Left kidney (tissue), 2 donors: ENCODE measurements around the gene RARB. TPM values are rescaled to one million over a fixed set of nuclear protein-coding genes. Genes with fewer than 3 reads are reported as not detected.
A peak's percentile ranks its signal among the peaks of the same experiment; 100 is the strongest.

Experiments used
- DNase-seq: peaks from one replicate; pipeline ENCODE4 v3.0.0-alpha.2; 2013
- polyA plus RNA-seq: library from polyadenylated mRNA; unstranded; fragments of 120-200 nt; gene quantifications from one replicate; pipeline ENCODE4 v1.2.1, GENCODE V29; 2013; ENCODE audit not compliant: insufficient read length

Gene RARB
- polyA plus RNA-seq, 1 donor, result 50.7 TPM

DNA sequence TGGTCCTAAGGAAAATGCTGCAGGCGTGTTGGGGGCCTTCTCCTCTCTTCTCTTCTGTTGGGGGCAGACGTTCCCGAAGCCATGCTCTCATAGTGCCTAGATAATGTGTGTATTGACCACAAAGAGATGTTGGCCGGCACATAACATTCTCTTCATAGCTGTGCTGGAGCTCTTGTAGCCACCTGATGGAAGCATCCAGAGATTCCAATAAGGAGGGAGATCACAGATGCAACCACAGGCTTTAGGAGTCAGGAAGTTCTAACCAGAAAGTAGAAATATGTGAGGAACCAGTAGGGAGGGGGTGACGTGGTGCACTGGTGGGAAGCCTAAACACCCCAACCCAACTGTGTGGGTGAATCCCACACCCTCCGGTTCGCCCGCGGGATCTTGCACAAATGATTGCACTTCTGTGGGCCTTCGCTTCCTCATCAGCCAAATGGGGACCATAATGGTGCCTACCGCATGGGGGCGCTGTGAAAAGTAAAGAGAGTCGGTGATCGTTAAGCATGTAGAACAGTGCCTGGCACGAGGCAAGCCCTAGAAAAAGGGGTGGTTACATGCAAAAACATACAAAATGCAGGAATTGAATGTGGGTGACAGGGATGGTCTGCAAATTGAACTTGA lies 148.9 kb downstream of the RARB start:
- no peak for DNase-seq

DNA sequence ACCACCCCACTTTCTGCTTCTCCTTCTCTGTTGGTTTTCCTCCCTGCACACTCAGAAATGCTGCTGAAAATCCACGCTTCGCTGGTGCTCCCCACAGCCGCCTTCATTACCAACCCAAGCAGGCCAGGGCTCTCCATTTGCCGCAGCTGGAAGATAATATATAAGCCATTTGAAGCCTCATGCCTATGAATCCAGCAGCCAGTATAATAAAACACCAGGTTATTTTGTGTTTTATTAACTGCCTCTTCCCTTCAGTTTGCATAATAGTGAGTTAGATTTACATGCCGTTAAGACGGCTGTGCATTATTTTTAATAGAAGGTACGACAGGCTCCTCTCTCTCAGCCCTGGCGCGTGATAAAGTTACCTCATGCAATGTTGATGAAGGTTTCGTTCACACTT lies 150.0 kb downstream of the RARB start:
- DNase-seq, result no peak

DNA sequence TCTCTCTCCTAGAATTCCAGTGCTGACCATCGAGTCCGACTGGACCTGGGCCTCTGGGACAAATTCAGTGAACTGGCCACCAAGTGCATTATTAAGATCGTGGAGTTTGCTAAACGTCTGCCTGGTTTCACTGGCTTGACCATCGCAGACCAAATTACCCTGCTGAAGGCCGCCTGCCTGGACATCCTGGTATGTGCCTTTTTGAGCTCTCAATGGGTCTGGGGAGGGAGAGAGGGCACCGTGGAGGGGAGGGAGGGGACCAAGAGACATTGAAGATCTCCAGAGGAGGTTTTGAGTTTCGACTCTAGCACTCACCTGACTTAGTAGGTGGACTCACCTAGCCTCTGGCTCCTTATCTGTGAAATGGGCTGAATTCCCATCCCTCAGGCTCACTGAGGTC lies 152.5 kb downstream of the RARB start:
- DNase-seq, result no peak

DNA sequence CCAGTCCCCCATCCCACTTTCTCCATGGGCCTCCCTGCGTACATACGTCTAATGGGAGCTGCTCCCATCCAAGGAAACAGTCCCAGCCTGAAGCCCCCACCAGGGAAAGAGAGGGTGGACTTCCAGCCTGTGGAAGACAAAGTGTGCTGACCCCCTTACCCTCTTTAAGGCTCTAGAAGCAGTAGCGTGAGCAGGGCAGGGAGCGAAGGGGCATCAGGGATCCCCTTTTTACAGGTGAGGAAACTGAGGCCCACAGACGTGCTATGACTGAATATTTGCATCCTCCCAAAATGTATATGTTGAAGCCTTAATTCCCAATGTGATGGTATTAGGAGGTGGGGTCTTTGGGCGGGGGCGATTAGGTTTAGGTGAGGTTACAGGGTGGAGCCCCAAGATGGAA lies 153.3 kb downstream of the RARB start:
- no peak for DNase-seq

DNA sequence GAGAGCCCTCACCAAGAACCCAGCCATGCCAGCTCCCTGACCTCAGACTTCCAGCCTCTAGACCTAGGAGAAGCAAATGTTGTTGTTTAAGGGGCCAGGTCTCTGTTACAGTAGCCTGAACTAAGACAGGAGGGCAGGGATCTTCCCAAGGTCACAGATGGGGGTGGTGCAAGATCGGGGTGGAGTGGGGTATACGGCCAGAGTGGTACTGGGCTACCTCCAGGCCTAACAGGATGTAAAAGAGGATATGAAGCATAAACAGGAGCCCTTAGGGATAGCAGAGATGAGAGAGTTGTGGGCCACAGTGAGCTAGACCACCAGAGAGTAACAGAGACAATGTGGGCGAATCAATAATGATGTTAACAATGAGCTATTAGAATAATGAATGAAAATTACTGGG lies 153.8 kb downstream of the RARB start:
- no peak for DNase-seq

DNA sequence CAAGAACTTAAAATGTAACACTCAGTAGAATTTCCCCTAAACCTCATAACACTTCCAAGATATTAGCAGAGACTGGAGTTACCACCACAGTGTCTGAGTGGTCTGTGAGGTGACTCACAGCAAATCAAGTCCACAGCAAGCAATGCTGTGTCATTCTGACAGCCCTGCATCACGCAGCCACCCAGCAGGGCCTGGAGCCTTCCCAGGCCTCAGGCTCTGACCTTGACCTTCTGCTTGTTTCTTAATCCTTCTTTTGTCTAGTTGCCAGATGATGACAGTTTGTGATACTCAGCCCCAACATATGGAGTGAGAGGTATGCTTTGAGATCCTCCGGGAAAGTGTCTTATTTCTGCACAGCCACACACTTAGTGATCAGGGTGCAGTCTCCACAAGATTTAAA lies 154.2 kb downstream of the RARB start:
- DNase-seq, result no peak

DNA sequence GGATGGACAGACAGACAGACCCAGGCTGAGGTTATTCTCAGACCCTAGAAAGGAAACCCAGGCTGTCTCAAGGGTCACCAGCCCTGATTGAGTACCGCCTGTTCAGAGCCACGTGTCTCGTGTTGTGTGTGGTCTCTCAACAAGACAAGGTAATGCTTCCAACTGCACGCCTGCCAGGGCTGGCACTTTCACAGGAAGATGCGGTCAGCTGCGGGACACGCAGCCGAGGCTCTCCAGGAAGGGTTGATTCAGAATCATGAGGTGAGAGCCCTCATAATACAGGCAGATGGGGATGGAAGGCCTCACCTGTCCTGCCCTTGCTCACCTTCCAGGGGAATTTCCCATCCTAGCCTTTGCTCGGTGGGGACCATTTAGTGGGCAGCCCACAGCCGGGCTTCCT lies 155.3 kb downstream of the RARB start:
- no peak for DNase-seq

DNA sequence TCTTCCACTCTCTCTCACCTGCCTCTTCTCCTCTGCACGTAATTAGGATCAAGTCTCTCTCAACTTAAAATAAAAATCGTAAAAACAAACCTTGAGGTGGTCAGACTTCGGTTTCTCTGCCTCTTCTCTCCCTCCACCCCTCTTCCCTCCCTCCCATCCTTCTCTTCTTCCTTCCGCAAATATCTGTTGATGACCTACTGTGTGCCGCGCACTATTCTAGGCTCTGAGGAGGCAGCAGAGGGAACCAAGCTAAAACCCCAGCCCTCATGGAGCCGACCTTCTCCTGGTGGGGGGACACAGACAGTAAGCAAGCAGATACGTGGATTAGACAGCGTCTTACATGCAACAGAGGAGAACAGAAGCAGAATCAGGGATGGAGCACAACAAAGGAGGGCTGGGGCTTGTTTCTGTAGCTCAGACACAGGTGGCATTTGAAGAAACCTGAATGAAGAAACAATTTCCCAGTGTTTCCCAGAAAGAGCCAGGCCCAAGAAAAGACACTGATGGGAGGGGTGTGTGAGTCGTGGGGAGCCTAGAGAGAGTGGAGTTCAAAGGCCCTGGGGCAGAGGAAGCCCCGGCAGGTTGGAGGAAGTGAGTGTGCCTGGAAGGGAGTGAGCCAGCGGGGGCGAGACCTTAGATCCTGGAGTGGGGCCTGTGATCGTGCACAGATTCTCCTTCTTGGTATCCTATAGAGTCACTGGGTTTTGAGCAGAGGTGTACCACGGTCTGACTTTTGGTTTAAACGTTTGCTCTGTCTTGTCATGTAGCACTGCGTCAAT lies 156.1 kb downstream of the RARB start:
- DNase-seq, result no peak

DNA sequence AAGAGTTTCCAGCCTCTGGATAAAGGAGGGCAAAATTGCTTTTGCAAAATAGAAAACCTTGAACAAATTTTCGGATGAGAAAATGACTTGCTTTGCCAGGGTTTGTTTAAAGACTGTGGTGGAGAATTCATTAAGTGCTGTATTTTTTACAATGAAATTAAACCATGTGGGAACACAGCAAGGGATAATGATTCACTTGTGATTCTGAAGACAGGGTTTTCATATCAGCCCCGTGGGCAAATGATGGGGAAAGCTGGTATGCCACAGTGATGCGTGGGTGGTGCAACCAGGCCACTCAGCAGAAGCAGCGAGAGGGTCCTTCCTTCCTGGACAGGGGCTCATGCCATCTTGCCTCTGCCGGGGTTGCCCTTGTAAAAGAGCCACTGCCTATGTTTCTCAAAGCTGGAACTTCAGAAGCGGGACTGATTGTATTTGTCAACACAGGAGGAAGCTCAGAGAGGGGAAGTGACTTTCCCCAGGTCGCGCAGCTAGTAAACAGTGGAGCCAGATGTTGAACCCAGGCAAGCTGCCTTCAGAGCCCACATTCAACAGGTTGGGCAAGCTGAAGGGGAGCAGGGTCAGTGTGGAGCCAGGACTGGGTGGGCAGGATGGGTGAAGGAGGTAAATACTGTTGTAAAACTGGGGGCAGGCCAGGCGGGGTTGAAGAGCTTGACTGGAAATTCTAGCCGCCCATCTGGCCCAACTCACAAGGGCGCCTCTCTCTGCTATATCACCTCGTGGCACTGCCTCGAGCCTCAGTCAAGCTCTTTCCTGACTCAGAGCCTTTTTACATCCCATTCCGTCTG lies 157.5 kb downstream of the RARB start:
- no peak for DNase-seq

DNA sequence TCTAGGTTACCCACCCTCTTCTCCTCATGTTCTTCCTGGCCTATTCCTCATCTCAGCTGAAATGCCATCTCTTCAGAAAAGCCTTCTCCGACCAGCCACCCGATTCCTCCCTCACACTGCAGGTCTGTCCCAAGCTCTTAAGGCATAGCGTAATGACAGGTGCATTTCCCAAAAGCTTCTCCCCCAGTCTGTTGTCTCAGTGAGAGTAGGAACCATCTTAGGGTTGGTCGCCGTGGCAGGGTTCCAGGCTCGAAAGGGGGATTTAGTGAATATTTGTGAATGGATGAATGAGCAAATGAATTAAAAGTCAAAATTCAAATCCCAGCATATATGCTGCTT lies 158.1 kb downstream of the RARB start:
- DNase-seq, result no peak

DNA sequence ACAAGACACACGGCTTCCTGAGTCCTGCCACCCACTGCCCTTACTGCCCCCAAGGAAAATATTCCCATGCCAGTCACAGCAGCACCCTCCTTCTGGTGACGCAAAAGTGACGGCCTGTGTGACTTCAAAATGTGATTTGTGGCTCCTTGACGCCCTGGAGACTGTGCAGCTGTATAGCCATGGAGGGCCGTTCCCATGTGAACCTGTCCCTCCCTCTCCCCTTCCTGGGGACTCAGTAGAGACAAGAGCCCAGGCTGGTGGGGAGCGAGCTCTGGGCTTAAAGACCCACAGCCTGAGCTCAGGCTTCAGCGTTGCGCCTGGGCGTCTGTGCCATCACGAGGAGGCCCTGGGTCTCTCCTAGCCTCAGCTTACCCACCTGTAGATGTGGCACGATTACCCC lies 158.5 kb downstream of the RARB start:
- DNase-seq, result no peak

DNA sequence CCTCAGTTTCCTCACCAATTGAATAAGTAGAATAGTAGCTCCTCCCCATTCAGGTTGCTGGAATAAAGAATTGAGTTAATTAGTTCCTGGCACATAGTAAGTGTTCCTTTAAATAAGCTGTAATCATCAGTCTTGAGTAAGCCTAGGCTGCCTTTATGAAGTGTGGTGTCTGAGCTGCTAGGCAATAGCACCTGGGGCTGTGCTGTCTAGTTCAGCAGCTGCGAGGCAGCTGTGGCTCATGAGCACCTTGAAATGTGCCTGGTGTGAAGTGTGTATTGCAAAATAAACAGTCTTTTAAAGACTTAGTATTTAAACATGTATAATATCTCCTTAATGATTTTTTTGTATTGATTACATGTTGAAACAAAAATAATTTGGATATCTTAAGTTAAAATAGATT lies 159.0 kb downstream of the RARB start:
- no peak for DNase-seq

DNA sequence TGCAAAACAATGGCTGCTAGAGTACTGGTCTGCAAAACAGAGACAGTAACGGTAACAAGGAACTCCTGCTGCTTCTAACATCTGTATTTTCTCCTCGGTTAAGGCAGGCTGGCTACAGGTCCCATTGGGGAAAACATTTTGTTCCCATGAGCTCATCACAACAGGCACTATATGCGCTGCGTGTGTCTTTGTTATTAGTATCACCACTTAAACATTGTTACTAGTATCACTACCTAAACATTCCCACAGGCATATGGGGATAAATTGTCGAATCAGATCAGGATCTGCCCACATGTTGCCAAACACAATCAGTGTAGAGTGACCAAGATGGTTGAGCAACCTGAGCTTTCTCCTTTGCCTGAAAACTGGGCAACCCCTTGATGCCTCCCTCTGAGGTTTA lies 159.5 kb downstream of the RARB start:
- no peak for DNase-seq

DNA sequence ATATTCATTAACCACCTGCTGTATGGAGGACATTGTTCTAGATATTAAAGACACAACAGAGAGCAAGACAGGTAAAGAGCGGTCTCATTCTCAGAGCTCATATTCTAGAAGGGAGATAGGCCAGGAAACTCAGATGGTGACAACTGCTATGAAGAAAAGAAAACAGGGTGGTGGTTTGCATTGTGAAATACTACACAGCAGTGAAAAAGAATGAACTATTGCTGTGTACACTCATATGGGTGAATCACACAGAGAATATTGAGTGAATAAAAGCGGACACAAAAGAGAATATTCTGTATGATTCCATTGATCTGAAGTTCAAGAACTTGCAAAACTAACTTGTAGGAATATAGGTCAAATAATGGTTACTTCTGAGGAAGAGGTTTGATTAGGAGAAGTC lies 159.9 kb downstream of the RARB start:
- no peak for DNase-seq

DNA sequence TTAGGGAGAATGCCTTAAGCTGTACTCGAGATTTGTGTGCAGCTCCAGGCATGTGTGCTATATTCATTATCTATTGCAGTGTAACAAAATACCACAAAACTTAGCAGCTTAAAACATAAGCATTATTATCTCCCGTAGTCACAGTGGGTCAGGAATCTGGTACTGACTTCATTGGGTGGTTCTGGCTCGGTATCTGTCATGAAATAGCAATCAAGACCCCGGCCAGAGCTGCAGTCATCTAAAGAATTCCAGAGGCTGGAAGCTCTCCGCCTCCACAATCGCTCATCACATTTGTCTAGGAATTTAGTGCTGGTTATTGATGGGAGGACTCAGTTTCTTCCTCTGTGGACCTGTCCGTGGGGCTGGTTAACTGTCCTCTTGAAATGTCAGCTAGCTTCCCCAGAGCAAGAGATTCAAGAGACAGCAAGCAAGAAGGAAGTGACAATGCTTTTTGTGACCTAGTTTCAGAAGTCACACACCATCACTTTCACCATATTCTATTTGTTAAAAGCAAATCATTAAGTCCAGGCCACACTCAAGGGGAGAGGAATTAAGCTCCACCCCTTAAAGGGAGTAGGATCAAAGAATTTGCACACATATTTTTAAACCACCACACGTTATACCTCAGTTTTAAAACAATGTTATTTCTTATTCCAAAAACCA lies 160.5 kb downstream of the RARB start:
- no peak for DNase-seq

DNA sequence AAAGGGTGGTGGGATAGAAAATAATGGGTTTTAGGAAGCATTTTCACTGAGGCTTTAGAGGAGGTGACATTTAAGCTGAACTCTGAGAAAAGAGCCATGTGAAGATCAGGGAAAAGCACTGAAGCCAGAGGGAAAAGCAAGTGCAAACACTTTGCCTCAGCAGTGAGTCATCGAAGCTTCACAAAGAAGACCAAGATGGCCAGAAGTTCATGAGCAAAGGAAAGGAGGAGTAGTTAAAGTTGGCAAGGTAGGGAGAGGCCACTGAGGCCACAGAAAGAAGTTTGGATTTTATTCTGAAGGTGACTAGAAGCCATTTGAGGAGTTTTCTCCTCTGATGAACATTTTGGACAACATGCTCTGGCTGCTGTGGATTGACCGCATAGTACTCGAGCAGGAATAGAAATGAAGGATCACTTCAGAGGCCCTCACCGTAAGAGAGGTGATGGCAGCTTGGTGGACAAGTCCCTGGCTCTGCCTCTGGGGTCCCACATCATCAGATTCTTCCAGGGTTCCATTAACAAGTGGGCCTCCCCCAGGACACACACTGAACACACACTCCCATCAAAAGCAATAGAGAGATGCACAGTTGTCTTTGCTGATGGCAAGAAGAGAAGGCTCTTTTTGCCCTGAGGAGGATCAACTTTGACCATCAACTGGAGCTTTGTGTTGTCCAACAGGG lies 161.2 kb downstream of the RARB start:
- no peak for DNase-seq

DNA sequence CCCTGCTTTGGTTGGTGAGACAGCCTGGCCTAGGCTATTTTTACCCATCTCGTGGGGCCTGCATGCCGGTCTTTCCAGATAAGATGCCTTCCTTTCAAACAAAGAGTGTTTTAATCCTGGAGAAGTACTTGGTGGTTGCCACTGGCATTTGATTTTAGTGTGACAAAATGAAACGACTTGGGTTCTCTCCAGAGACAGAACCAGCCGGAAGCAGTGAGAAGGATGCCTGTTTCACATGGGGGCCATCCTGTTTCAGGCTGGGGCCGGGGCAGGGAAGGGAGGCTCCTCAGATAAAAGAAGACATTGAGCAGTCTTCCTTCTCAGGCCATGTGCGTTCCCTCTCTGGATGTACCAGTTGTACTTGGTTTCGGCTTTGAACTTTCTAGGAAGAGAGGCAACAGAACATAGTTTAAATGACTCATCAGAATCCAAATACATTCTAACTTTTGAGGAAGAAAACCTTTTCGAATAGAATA lies 161.8 kb downstream of the RARB start:
- DNase-seq, result no peak

DNA sequence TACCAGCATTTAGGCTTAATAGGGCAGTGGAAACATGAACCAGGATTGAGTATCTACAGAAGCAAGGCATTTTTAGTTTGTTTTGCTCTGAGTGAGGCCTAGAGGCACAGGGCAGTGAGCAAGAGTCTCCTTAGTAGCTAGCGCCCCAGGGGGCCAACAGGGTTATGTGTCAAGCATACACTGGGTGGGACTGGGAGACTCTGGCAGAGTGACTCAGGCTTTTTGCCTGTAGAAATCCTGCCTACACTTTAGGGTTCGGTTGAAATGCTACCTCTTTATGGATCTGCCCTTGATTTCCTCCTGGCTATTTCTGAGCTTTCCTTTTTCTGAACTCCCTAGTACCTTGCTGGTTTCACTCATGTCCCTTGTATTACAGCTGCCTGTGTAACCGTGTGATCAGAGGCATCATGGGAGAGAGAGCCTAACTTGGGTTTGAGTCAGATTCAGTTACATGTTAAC lies 164.5 kb downstream of the RARB start:
- DNase-seq, result no peak

DNA sequence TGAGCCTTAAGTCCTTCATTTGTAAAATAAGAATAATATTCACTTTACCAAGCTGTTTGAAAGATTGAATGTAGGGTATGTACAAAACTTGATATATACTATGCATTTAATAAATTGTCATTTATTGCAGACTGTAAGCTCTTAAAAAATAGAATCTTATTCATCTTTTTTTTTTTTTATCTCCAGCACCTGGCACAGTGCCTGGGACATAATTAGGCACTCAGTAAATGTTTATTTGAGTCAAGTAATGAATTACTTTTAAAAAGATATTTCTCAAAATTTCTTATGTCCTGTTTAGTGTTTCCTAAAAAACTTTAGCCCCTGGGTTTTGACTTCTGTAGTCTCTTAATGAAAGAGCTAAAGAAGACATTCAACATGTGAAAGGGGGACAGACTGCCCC lies 164.9 kb downstream of the RARB start:
- DNase-seq, result no peak

DNA sequence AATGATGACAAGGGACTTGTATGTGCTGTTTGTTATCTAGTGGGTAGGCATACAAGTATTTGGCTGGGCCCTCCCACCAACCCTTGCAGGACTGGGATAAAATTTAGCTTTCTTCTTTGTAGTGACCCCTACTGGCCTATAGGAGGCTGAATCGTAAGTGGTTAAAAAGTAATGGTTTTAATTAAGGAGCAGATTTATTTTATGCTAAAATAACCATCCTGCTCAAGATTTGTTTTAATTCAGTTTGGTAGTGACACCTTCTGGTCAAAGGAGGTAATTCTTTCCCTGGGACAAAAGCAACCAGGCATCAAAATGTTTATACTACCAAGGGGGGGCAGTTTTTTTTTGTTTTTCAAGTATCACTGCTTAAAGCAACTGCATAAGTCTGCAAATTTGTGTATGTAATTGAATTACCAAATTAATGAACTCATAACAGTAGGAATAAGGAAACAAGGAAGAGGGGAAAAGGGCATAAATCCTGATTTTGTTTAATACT lies 166.0 kb downstream of the RARB start:
- DNase-seq, result peak; percentile 81

DNA sequence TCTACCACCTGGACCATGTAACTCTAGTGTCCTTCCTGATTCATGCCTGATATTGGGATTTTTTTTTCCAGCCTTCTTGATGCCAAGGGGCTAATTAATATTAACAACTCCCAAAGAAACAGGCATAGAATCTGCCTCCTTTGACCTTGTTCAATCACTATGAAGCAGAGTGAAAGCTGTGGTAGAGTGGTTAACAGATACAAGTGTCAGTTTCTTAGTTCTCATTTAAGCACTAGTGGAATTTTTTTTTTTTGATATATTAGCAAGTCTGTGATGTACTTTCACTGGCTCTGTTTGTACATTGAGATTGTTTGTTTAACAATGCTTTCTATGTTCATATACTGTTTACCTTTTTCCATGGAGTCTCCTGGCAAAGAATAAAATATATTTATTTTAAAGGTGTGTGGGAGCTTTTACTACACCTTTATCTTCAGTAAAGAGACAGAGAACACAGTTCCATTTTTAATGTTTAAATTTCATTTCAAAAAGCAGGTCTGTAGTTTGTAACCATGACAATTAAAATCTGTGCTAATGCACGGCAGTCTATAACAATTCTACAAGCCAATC lies 169.6 kb downstream of the RARB start:
- DNase-seq, result no peak

DNA sequence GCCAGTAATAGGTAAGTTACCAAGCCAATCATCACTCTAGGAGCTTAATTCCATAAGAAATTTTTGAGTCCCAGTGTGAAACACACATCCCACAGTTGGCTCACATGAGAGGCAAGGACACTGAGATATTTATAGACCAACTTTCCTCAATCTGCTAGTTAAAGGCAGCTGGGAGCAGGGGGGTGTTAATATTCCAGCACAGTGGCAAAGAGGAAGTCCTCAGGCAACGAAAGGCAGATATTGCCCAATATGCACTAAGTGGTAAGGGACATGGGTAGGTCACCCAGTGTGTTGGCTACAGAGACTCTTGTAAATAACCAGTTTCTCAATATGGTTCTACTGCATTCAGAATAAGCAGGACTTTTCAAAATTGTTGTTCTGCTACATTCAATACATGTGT lies 175.6 kb downstream of the RARB start:
- no peak for DNase-seq
